ENCODE data around the gene PDC. TPM values are rescaled to one million over a fixed set of nuclear protein-coding genes. Genes with fewer than 3 reads are reported as not detected.

The PDC gene
- total RNA-seq, 1 donor: not detected

DNA sequence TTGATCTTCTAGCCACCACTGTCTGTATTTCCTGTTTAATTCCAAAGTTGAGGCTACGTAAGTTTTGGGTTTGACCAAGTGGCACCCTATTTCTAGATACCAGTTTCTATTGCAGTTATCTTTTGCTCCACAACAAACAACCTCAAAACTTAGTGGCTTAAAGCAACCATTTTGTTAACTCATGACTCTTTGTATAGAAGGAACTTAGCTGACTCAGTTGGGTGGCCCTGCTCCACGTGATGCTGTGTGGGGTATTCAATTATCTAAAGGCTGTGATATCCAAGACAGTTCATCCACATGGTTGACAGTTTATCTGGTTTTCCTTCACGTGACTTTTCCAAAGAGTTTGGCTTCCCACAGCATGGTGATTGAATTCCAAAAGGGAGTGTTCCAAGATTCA lies 34.8 kb downstream of the PDC start:
- Histone ChIP-seq H3K36me3 (ENCODE audit: insufficient read depth, low read length) (no peaks in the 10 kb centered on the region), H3K79me2 (ENCODE audit: insufficient read depth, low read length) (no peaks in the 10 kb centered on the region), H3K27ac (ENCODE audit: low read depth, low read length) (no peak overlapping the region), H2AFZ (ENCODE audit: low read length) (no peak overlapping the region), H3K4me3 (ENCODE audit: insufficient read depth, low read length) (no peak overlapping the region), H4K20me1 (ENCODE audit: insufficient read depth, low read length) (no peaks in the 10 kb centered on the region), H3K27me3 (ENCODE audit: insufficient read depth, low read length) (no peaks in the 10 kb centered on the region), H3K4me1 (ENCODE audit: insufficient read depth, low read length) (no peaks in the 10 kb centered on the region), H3K4me2 (ENCODE audit: insufficient read depth, low read length) (no peak overlapping the region), H3K9me3 (ENCODE audit: low read depth, low read length) (no peaks in the 10 kb centered on the region)
- TF ChIP-seq CTCF (IDR thresholded peaks at IDR 0.05; ENCODE audit: extremely low read depth, low read depth, low read length): no peak
- no peak for DNase-seq (ENCODE audit: insufficient read length, low spot score, missing footprints)

- no peaks in the 10 kb centered on the region for H4K20me1 ChIP-seq (ENCODE audit: insufficient read depth, low read length)
- H3K4me3 ChIP-seq (ENCODE audit: insufficient read depth, low read length): no peak overlapping the region
- H3K27me3 ChIP-seq (ENCODE audit: insufficient read depth, low read length): no peaks in the 10 kb centered on the region
- TF ChIP-seq CTCF (IDR thresholded peaks at IDR 0.05; ENCODE audit: extremely low read depth, low read depth, low read length): no peak
- no peak overlapping the region for H3K27ac ChIP-seq (ENCODE audit: low read depth, low read length)
- H2AFZ ChIP-seq (ENCODE audit: low read length): no peak overlapping the region
- no peak for DNase-seq (ENCODE audit: insufficient read length, low spot score, missing footprints)
- no peak overlapping the region for H3K4me2 ChIP-seq (ENCODE audit: insufficient read depth, low read length)
- no peaks in the 10 kb centered on the region for H3K9me3 ChIP-seq (ENCODE audit: low read depth, low read length)
- H3K36me3 ChIP-seq (ENCODE audit: insufficient read depth, low read length): peaks cover 9% of the 10 kb centered on the region
- no peaks in the 10 kb centered on the region for H3K79me2 ChIP-seq (ENCODE audit: insufficient read depth, low read length)
- H3K4me1 ChIP-seq (ENCODE audit: insufficient read depth, low read length): no peaks in the 10 kb centered on the region
These were observed 36.4 kb downstream of the PDC start for GRCh38 chr1:186424539-186424938.

GRCh38 chr1:186421446-186421845 lies 39.5 kb downstream of the PDC start:
- H3K27ac ChIP-seq (ENCODE audit: low read depth, low read length): no peak overlapping the region
- H3K36me3 ChIP-seq (ENCODE audit: insufficient read depth, low read length): peaks cover 26% of the 10 kb centered on the region
- no peaks in the 10 kb centered on the region for H3K9me3 ChIP-seq (ENCODE audit: low read depth, low read length)
- H3K4me1 ChIP-seq (ENCODE audit: insufficient read depth, low read length): no peaks in the 10 kb centered on the region
- no peaks in the 10 kb centered on the region for H4K20me1 ChIP-seq (ENCODE audit: insufficient read depth, low read length)
- no peak overlapping the region for H3K4me3 ChIP-seq (ENCODE audit: insufficient read depth, low read length)
- no peak overlapping the region for H3K4me2 ChIP-seq (ENCODE audit: insufficient read depth, low read length)
- DNase-seq (ENCODE audit: insufficient read length, low spot score, missing footprints): no peak
- H3K27me3 ChIP-seq (ENCODE audit: insufficient read depth, low read length): no peaks in the 10 kb centered on the region
- no peaks in the 10 kb centered on the region for H3K79me2 ChIP-seq (ENCODE audit: insufficient read depth, low read length)
- TF ChIP-seq CTCF (IDR thresholded peaks at IDR 0.05; ENCODE audit: extremely low read depth, low read depth, low read length): no peak
- no peak overlapping the region for H2AFZ ChIP-seq (ENCODE audit: low read length)

DNA sequence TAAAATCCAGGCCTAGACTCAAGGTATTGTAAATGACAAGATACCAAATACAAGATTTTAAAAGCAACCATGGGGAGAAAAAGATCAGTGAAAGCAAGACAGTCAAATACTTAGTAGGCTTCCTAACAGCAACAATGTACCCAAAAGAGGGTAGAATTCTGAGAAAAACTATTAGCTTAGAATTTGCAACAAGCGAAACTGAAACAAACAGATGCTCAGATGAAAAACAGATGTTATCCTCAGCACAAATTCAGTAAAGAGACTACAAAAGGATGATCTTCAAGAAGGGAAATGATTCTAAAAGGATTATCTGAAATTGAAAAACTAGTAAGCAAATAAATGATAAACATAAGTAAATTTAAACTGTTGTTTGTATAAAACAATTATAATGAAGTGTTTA lies 40.0 kb downstream of the PDC start:
- H3K9me3 ChIP-seq (ENCODE audit: low read depth, low read length): no peaks in the 10 kb centered on the region
- no peaks in the 10 kb centered on the region for H3K27me3 ChIP-seq (ENCODE audit: insufficient read depth, low read length)
- no peak overlapping the region for H2AFZ ChIP-seq (ENCODE audit: low read length)
- TF ChIP-seq CTCF (IDR thresholded peaks at IDR 0.05; ENCODE audit: extremely low read depth, low read depth, low read length): no peak
- no peaks in the 10 kb centered on the region for H3K79me2 ChIP-seq (ENCODE audit: insufficient read depth, low read length)
- no peak overlapping the region for H3K27ac ChIP-seq (ENCODE audit: low read depth, low read length)
- H3K36me3 ChIP-seq (ENCODE audit: insufficient read depth, low read length): peaks cover 26% of the 10 kb centered on the region
- H3K4me3 ChIP-seq (ENCODE audit: insufficient read depth, low read length): no peak overlapping the region
- H3K4me2 ChIP-seq (ENCODE audit: insufficient read depth, low read length): no peak overlapping the region
- DNase-seq (ENCODE audit: insufficient read length, low spot score, missing footprints): no peak
- no peaks in the 10 kb centered on the region for H4K20me1 ChIP-seq (ENCODE audit: insufficient read depth, low read length)
- H3K4me1 ChIP-seq (ENCODE audit: insufficient read depth, low read length): no peaks in the 10 kb centered on the region

Measured in osteoblast (primary cell).